HG03457 (cell line): ENCODE measurements around the gene BANP.
"Not testable (repeated sequence)": the region's sequence is repeated elsewhere in the genome, so short reads cannot be mapped to it uniquely, and the experiment has no call there.

ENCODE experiments used
- ATAC-seq: cut with Tn5 transposase; IDR thresholded peaks from one replicate; pipeline ENCODE4 v1.9.1; 2021; ENCODE audit warnings: moderate number of reproducible peaks; ENCODE audit not compliant: unreplicated experiment

Gene BANP

GRCh38 chr16:87965417-87965816 is 14.2 kb downstream of the BANP start:
- no peak for ATAC-seq

- ATAC-seq: no peak
Measured at GRCh38 chr16:87966064-87966645, 14.9 kb downstream of the BANP start.

DNA sequence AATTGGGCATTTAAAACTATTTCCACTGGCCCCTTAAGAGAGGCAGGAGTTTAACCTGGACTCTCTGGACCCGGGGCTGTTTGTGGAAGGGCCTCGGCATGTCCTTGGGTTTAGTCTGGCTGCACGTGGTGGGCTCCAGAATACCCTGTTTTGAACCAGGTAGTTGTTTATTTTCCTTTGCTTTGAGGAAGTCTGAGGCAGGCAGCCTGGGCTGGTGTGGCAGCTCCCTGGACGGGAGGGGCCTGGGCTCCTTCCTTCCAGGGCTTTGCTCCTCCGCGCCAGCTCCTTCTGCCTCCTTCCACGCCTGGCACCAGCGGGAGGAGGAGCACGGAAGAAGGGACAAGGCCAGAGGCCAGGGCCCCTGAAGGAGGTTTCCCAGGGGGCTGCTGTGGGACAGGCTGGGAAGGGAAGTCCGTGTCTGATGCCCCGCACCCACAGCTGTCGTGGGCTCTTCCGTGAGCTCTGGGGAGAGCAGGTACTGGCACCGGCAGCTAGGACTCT is 15.5 kb downstream of the BANP start:
- no peak for ATAC-seq

- no peak for ATAC-seq
Measured at GRCh38 chr16:87968541-87968940, 17.3 kb downstream of the BANP start.

- no peak for ATAC-seq
Measured at GRCh38 chr16:87970186-87970585, 19.0 kb downstream of the BANP start.

GRCh38 chr16:87971933-87972332 is 20.7 kb downstream of the BANP start:
- ATAC-seq: no peak

DNA sequence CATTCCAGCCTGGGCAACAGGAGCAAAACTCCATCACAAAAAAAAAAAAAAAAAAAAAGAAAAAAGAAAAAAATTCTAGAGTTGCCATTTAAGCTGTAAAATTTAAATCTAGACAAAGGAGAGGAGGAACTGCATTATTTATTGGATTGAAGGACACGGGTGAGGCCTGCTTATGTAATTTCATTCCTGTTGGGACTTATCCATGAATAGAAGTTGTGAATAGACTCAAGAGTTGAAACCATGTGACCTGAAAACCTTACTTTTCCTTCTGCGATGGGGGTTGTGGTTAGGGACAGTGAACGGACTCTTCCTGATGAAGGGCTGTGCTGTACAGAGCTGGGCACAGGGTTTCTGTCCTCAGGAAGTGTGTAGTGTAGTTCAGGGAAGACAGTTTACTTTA is 22.5 kb downstream of the BANP start:
- ATAC-seq: no peak

- no peak for ATAC-seq
Measured at GRCh38 chr16:87974178-87974577, 22.9 kb downstream of the BANP start.

DNA sequence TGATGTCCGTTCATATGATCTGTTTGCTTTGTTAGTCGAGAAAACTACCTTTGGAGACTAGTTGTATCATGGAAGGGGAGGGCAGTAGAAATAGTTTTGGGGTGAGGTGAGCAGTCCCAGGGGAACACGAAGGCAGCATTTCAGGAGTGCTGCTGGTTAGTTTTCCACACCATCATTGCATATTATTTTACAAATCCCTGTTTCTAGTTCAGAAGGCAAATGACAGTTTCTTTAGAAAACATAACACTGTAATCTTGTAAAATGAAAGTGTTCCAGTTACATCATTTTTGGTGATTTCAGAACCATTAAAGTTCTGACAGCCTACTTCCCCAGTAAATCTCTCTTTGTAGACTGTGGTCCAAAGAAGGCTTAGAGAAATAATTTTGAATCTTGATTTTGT is 25.4 kb downstream of the BANP start:
- no peak for ATAC-seq

GRCh38 chr16:87978127-87978526 is 26.9 kb downstream of the BANP start:
- no peak for ATAC-seq

- ATAC-seq: no peak
Measured at GRCh38 chr16:87979352-87979751, 28.1 kb downstream of the BANP start.

GRCh38 chr16:87979911-87980630 is 28.8 kb downstream of the BANP start:
- not testable (repeated sequence) for ATAC-seq

DNA sequence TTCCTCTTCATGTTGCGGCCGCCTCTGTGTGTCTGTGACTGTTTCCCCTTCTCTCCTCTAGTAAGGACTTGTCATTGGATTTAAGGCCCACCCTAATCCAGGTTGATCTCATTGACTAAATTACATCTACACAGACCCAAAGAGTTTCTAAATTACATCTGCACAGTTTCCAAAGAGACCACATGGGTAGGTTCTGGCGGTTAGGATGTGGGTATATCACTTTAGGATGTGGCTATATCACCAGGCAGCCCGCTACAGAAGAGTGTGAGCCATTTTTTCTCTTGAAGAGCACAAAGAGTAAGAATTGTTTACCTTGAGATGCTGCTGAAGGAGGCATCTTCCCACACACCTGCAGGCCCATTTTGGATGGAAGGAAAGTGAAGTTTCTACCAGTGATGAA is 30.1 kb downstream of the BANP start:
- ATAC-seq: not testable (repeated sequence)

- ATAC-seq: no peak
Measured at GRCh38 chr16:87982581-87983041, 31.4 kb downstream of the BANP start.

GRCh38 chr16:87983072-87983736 is 32.0 kb downstream of the BANP start:
- not testable (repeated sequence) for ATAC-seq

DNA sequence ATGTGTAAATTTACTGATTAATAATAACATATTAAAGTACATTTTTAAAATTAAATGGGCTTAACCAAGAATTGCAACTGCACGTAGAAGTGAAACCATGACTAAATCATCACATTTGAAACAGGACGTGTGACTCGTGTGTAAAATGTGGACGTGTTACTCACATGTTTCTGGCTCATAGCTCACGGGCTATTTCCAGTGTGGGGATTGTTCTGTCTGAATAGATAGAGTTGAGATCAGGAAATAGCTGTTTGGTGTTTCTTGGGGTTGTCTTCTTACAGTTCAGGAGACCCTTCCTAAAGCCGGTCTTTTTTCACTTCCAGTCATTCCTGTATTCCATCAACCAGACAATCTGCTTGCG is 32.5 kb downstream of the BANP start:
- ATAC-seq: not testable (repeated sequence)

- not testable (repeated sequence) for ATAC-seq
Measured at GRCh38 chr16:87984180-87984579, 32.9 kb downstream of the BANP start.

GRCh38 chr16:87984632-87985267 is 33.5 kb downstream of the BANP start:
- no peak for ATAC-seq

GRCh38 chr16:87985493-87985892 is 34.3 kb downstream of the BANP start:
- not testable (repeated sequence) for ATAC-seq

DNA sequence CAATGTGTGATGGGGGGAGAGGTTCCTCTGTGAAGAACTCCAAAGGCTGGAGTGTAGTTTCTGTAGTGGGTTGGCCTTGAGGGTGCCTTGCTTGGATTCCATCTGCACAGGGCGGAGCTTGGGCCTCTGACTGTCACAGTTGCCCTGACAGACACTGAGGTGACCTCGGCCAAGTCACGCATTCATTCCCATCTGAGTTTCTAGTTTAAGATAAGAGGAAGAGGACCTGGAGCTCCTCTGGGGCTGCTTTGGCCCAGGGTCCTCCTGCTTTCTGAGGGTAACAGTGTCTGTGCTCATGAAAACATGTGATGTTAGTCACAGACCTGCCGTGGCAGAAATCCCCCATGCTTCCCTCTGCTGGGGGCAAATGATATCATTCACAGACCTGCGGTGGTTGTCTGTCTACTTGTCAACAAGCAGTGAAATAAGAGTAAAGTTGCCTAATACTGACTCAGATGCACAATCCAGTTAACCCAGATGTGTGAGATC is 35.2 kb downstream of the BANP start:
- ATAC-seq: not testable (repeated sequence)

- not testable (repeated sequence) for ATAC-seq
Measured at GRCh38 chr16:87988596-87988995, 37.4 kb downstream of the BANP start.
